Amygdala (tissue), 56 donors: ENCODE data around the gene WFDC12.

Experiments
- DNase-seq, 56 donors: peaks; one replicate each; lab custom pipeline; 2025; lab: John Stamatoyannopoulos, UW

WFDC12 gene

GRCh38 chr20:45094201-45094600 lies 30.1 kb downstream of the WFDC12 start:
- DNase-seq, result no peak

- no peak for DNase-seq
Observed at GRCh38 chr20:45092898-45093297, 31.4 kb downstream of the WFDC12 start.

GRCh38 chr20:45091366-45091765 lies 32.9 kb downstream of the WFDC12 start:
- DNase-seq, result no peak

- DNase-seq, result no peak
Observed at GRCh38 chr20:45090481-45090880, 33.8 kb downstream of the WFDC12 start.

- DNase-seq, result no peak
Observed at GRCh38 chr20:45088247-45088646, 36.0 kb downstream of the WFDC12 start.

GRCh38 chr20:45087814-45088213 lies 36.5 kb downstream of the WFDC12 start:
- DNase-seq, result no peak

GRCh38 chr20:45087097-45087790 lies 37.0 kb downstream of the WFDC12 start:
- DNase-seq, result no peak

- DNase-seq, result no peak
Observed at GRCh38 chr20:45085867-45086266, 38.4 kb downstream of the WFDC12 start.

GRCh38 chr20:45085289-45085688 lies 39.0 kb downstream of the WFDC12 start:
- no peak for DNase-seq

- DNase-seq, result no peak
Observed at GRCh38 chr20:45083127-45083526, 41.1 kb downstream of the WFDC12 start.

GRCh38 chr20:45082468-45082867 lies 41.8 kb downstream of the WFDC12 start:
- no peak for DNase-seq

GRCh38 chr20:45080867-45081624 lies 43.2 kb downstream of the WFDC12 start:
- no peak for DNase-seq

- DNase-seq, result no peak
Observed at GRCh38 chr20:45077559-45077958, 46.7 kb downstream of the WFDC12 start.
